GM19468 (cell line): ENCODE data around the gene RERE.

Source experiments
- ATAC-seq: cut with Tn5 transposase; IDR thresholded peaks from one replicate; pipeline ENCODE4 v1.9.1; 2021; ENCODE audit warnings: mild to moderate bottlenecking, moderate library complexity, moderate number of reproducible peaks; ENCODE audit not compliant: unreplicated experiment; ENCODE audit errors: extremely low read depth

Gene RERE

GRCh38 chr1:8425150-8425780 lies 392.2 kb downstream of the RERE start:
- no peak for ATAC-seq

GRCh38 chr1:8424539-8425116 lies 392.8 kb downstream of the RERE start:
- no peak for ATAC-seq

GRCh38 chr1:8423692-8424538 lies 393.5 kb downstream of the RERE start:
- no peak for ATAC-seq

- no peak for ATAC-seq
Observed at GRCh38 chr1:8423269-8423691, 394.2 kb downstream of the RERE start.

GRCh38 chr1:8422510-8423268 lies 394.8 kb downstream of the RERE start:
- no peak for ATAC-seq

GRCh38 chr1:8421721-8422120 lies 395.7 kb downstream of the RERE start:
- no peak for ATAC-seq

GRCh38 chr1:8420318-8420717 lies 397.1 kb downstream of the RERE start:
- ATAC-seq = no peak

DNA sequence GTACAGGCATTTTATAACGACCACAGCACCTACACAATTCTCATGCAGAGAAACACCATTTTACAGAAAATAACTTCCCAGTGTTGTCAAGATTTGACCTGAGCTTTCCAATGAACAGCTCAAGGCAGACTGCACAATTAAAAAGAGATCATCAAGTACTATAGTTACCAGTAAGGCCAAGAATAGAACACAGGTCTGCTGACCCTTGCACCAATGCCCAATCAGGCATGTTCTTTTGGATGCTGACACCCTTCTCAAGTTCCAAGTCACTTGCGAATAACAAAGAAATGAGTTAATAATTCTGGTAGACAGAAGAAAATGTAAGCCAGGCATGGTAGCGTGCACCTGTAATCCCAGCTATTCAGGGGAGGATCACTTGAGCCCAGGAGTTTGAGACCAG lies 397.6 kb downstream of the RERE start:
- ATAC-seq = no peak

- no peak for ATAC-seq
Observed at GRCh38 chr1:8419172-8419571, 398.3 kb downstream of the RERE start.

DNA sequence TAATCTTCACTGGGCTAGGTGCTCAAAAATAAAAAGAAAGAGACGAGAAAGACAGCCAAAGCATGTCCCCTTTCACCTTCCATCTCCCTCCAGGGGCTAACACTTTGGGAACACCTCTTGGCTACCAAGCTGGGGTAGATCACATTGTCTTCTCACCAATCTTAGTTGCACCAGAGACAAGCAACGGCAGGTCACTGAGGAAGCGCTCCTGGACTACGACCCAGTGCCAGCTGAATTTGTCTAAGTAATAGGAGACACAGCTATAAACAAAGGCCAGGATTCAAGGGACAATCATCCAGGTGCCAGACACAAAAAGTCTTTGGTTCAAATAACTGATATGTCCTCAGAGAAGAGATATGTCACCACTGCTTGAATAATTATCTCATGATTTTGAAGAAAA lies 399.1 kb downstream of the RERE start:
- no peak for ATAC-seq

- no peak for ATAC-seq
Observed at GRCh38 chr1:8417625-8418024, 399.8 kb downstream of the RERE start.

- no peak for ATAC-seq
Observed at GRCh38 chr1:8416881-8417280, 400.6 kb downstream of the RERE start.

GRCh38 chr1:8415526-8416278 lies 401.7 kb downstream of the RERE start:
- no peak for ATAC-seq

- ATAC-seq = no peak
Observed at GRCh38 chr1:8412183-8412831, 405.1 kb downstream of the RERE start.

DNA sequence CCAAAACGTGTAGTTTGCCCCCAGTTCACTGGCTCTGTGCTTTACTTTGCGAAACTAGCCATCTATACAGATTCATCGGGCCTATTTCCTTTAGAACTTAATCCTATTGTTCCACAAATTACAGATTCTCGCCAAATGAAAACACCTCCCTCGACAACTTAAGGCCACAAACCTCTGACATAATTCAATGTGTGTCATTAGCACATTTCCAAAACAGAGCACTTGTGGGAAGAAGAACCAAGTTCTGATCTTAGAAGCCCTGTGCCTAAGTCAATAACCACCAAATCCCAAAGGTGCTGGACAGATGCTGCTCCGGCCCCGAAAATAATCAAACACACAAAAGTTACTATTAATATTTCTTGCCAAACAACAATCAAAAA lies 405.6 kb downstream of the RERE start:
- no peak for ATAC-seq

GRCh38 chr1:8410791-8411190 lies 406.6 kb downstream of the RERE start:
- ATAC-seq = no peak

DNA sequence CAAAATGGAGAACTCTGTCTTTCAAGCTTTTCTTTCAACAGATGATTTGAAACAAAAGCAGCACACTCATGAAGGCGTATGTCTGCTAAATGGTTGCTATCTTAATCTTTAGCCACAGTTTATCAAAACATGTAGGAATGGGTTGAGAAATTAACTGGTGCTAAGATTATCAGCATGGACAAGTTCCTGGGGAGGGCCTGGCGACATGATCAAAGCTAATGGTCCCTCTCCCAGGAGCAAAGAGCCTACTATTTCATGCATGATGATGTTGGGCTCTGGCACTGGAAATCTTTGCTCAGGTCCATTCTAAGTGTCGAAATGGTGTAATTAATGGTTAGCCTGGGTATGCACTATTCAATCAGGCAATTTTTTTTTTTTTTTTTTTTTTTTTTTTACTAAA lies 407.8 kb downstream of the RERE start:
- no peak for ATAC-seq

DNA sequence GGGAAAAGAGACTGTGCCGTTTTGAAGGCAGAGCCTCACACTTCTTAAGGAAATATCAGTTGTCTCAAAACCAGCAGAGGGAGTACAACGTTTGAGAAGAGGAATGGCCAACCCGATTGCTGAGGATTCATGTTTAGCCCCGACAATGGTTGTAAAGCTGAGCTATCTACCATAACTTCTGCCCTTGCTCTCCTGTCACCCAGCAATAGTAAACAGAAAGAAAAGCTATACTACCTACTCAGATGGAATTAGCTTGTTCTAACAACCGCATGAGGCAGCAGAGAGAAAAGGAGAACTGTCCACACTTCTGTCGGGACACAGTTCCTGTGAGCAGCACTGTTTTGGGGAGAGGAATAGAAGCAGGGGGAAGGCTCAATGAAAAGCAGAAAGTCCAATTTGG lies 408.3 kb downstream of the RERE start:
- no peak for ATAC-seq

GRCh38 chr1:8408151-8408839 lies 409.1 kb downstream of the RERE start:
- ATAC-seq = no peak
